Measurements from ENCODE around the gene RAD18.

DNA sequence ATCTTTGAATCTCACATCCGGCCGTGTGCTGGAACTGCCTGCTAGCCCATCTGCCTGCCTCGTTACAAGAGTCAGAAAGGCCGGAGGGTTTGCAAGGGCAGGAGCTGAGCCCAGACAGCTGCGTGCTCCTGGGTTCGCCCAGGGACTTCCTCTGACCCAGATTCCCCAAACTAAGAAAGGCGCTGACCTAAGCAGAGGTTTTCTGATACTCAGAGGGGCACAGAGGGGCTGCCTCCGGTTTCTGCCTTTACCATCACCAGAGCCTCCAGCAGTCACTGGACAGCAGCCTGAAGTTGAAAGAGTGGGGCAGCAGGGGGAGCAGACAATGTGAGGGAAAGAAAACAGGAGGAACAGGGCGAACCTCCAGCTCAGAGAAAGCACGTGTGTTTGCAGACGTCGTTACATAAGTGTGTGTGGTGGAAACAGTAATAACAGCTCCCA, 33.4 kb upstream of the RAD18 start:
- TF ChIP-seq, protein P1, sequence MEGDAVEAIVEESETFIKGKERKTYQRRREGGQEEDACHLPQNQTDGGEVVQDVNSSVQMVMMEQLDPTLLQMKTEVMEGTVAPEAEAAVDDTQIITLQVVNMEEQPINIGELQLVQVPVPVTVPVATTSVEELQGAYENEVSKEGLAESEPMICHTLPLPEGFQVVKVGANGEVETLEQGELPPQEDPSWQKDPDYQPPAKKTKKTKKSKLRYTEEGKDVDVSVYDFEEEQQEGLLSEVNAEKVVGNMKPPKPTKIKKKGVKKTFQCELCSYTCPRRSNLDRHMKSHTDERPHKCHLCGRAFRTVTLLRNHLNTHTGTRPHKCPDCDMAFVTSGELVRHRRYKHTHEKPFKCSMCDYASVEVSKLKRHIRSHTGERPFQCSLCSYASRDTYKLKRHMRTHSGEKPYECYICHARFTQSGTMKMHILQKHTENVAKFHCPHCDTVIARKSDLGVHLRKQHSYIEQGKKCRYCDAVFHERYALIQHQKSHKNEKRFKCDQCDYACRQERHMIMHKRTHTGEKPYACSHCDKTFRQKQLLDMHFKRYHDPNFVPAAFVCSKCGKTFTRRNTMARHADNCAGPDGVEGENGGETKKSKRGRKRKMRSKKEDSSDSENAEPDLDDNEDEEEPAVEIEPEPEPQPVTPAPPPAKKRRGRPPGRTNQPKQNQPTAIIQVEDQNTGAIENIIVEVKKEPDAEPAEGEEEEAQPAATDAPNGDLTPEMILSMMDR (conservative IDR thresholded peaks at IDR 0.05; ENCODE audit: low read length), result no peak
- no peak for TF ChIP-seq EZH2phosphoT487 (IDR thresholded peaks at IDR 0.05; ENCODE audit: borderline replicate concordance)
